ENCODE data around the gene TBC1D21.

The TBC1D21 gene

DNA sequence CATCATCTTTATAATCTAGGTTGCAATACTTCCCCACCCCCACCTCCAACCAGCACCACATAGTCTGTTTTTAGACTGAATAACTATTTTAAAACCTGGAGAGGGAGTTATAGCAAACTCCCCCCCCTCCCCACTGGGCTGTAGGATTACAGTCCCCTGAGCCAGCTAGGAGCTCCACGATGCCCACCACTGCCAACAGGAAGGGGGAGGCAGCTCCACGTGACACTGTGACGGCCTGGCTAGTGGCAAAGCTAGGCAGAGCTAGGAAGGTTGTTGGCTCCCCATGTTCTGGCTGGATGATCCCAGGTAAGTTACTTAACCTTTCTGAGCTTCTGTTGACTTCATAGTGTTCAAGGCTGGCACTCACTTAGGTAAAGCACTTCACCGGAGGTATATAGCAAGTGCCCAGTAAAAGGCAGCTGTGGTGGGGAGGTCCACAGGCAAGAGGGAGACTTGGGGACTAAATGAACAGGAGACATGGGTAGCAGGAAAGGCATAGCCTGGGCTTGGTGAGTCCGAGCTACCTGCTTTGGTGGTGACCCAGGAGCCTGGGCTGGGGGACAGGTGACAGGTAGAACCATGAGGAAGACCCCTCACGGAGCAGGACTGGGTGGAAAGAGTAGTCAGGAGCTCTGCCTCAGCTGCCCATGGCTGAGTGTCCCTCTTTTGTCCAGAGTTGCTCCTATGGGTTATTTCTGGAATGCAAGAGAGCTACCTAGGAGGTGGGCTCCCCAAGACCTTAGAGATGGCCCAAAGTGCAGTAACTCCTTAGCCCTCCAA lies 4.0 kb upstream of the TBC1D21 start:
- no peaks in the 10 kb centered on the region for H3K9me3 ChIP-seq (ENCODE audit: control insufficient read depth, insufficient read depth, low read depth, low read length)
- no peak for TF ChIP-seq IKZF3 (tag by site-specific recombination; IDR thresholded peaks at IDR 0.05)
- no peak for TF ChIP-seq KLF1 (tag by site-specific recombination; IDR thresholded peaks at IDR 0.05)
- TF ChIP-seq, protein P1, sequence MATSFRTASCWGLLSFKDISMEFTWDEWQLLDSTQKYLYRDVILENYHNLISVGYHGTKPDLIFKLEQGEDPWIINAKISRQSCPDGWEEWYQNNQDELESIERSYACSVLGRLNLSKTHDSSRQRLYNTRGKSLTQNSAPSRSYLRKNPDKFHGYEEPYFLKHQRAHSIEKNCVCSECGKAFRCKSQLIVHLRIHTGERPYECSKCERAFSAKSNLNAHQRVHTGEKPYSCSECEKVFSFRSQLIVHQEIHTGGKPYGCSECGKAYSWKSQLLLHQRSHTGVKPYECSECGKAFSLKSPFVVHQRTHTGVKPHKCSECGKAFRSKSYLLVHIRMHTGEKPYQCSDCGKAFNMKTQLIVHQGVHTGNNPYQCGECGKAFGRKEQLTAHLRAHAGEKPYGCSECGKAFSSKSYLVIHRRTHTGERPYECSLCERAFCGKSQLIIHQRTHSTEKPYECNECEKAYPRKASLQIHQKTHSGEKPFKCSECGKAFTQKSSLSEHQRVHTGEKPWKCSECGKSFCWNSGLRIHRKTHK (tag by site-specific recombination; IDR thresholded peaks at IDR 0.05), result no peak
- no peak for TF ChIP-seq ZNF391 (tag by site-specific recombination; IDR thresholded peaks at IDR 0.05; ENCODE audit: borderline replicate concordance, low read depth)
- TF ChIP-seq GLI4 (tag by site-specific recombination; IDR thresholded peaks at IDR 0.05), result no peak
- TF ChIP-seq ZNF658 (tag by site-specific recombination; IDR thresholded peaks at IDR 0.05), result no peak
- TF ChIP-seq ZNF423 (tag by site-specific recombination; IDR thresholded peaks at IDR 0.05), result no peak
- TF ChIP-seq RBAK (tag by site-specific recombination; IDR thresholded peaks at IDR 0.05), result no peak
- no peak for TF ChIP-seq HOXD13 (CRISPR knock-in tag; IDR thresholded peaks at IDR 0.05; ENCODE audit: borderline replicate concordance)
- TF ChIP-seq, protein P2, sequence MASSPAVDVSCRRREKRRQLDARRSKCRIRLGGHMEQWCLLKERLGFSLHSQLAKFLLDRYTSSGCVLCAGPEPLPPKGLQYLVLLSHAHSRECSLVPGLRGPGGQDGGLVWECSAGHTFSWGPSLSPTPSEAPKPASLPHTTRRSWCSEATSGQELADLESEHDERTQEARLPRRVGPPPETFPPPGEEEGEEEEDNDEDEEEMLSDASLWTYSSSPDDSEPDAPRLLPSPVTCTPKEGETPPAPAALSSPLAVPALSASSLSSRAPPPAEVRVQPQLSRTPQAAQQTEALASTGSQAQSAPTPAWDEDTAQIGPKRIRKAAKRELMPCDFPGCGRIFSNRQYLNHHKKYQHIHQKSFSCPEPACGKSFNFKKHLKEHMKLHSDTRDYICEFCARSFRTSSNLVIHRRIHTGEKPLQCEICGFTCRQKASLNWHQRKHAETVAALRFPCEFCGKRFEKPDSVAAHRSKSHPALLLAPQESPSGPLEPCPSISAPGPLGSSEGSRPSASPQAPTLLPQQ (tag by site-specific recombination; IDR thresholded peaks at IDR 0.05), result no peak
- TF ChIP-seq EGR2 (tag by site-specific recombination; IDR thresholded peaks at IDR 0.05; ENCODE audit: low read depth), result no peak
- TF ChIP-seq ZNF830 (tag by site-specific recombination; IDR thresholded peaks at IDR 0.05; ENCODE audit: low read depth), result no peak
- no peak for TF ChIP-seq SALL2 (tag by site-specific recombination; IDR thresholded peaks at IDR 0.05; ENCODE audit: borderline replicate concordance)
- TF ChIP-seq ZNF610 (tag by site-specific recombination; IDR thresholded peaks at IDR 0.05; ENCODE audit: borderline replicate concordance), result no peak
- H3K36me3 ChIP-seq (ENCODE audit: control insufficient read depth in 2 of 2, insufficient read depth in 1 of 2, low read length in 2 of 2), result no peaks in the 10 kb centered on the region
- peaks cover 5% of the 10 kb centered on the region; the same call in 1 of the 2 replicates for H3K4me1 ChIP-seq (ENCODE audit: control insufficient read depth, insufficient read depth, low read length)
- CTCF ChIA-PET, result interaction anchor here (0.6 to 2.0 kb wide), 5 partner anchors 28 to 644 kb away, joined by 3 to 6 read pairs (median 3); no protein-coding TSS in a partner anchor
- H3K27ac ChIP-seq (ENCODE audit: extremely low read depth, low read depth, low read length), result no peak overlapping the region
- no peak overlapping the region for H3K4me3 ChIP-seq (ENCODE audit: low read depth, low read length)
- POLR2A ChIA-PET, result interaction anchor here (0.5 to 0.6 kb wide), 3 partner anchors 46 to 704 kb away, joined by 3 to 10 read pairs (median 3); no protein-coding TSS in a partner anchor

DNA sequence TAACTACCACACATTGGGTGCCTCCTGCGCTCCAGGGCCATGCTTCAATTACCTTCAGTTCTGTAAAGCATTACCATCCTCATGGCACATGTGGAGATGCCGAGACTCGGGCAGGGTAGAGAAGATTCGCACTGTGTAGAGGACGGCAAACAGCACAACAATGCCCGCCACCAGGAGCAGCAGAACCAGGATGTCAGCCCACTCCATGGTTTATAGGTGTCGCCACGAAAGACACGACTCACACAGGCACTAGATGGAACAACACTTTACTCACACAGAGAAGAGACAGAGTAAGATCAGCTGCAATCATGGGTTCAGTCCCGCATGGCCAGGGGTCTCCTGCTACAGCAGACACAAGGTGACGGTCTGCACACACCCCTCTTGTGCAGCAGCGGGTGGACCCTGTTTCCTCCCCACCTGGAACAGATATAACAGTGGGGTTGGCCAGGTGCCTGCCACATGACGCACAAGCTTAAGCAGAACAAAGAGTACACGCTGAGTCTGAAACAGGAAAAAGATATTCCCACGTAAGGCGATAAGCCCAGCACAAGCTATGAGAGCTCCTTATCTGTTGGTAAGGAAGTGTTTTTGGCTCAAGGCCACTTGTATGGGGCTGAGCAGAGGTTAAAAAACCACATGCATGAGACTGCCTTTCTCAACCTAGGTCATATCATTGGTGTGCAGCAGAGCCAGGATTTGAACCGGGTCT lies 2.5 kb upstream of the TBC1D21 start:
- ChIA-PET POLR2A (interaction anchor here (0.6 kb wide), 1 partner anchor 10 kb away, joined by 3 read pairs; no protein-coding TSS in a partner anchor), CTCF (interaction anchor here (0.6 to 1.9 kb wide), 12 partner anchors 38 to 1642 kb away, joined by 3 to 11 read pairs (median 4); no protein-coding TSS in a partner anchor)
- TF ChIP-seq, protein P3, sequence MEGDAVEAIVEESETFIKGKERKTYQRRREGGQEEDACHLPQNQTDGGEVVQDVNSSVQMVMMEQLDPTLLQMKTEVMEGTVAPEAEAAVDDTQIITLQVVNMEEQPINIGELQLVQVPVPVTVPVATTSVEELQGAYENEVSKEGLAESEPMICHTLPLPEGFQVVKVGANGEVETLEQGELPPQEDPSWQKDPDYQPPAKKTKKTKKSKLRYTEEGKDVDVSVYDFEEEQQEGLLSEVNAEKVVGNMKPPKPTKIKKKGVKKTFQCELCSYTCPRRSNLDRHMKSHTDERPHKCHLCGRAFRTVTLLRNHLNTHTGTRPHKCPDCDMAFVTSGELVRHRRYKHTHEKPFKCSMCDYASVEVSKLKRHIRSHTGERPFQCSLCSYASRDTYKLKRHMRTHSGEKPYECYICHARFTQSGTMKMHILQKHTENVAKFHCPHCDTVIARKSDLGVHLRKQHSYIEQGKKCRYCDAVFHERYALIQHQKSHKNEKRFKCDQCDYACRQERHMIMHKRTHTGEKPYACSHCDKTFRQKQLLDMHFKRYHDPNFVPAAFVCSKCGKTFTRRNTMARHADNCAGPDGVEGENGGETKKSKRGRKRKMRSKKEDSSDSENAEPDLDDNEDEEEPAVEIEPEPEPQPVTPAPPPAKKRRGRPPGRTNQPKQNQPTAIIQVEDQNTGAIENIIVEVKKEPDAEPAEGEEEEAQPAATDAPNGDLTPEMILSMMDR (tag by site-specific recombination; IDR thresholded peaks at IDR 0.05), result 0 out of 2 replicates have a peak, but pooled peaks have one; percentile 7
- TF ChIP-seq ZXDB (tag by site-specific recombination; IDR thresholded peaks at IDR 0.05), result no peak
- Histone ChIP-seq H3K4me1 (ENCODE audit: control insufficient read depth, insufficient read depth, low read length) (peaks cover 5% of the 10 kb centered on the region; the same call in 1 of the 2 replicates), H3K36me3 (ENCODE audit: control insufficient read depth in 2 of 2, insufficient read depth in 1 of 2, low read length in 2 of 2) (no peaks in the 10 kb centered on the region), H3K27ac (ENCODE audit: extremely low read depth, low read depth, low read length) (no peak overlapping the region), H3K9me3 (ENCODE audit: control insufficient read depth, insufficient read depth, low read depth, low read length) (no peaks in the 10 kb centered on the region), H3K4me3 (ENCODE audit: low read depth, low read length) (no peak overlapping the region)

Measured in HEK293 (cell line).